ENCODE data around the gene DDIAS.

DNA sequence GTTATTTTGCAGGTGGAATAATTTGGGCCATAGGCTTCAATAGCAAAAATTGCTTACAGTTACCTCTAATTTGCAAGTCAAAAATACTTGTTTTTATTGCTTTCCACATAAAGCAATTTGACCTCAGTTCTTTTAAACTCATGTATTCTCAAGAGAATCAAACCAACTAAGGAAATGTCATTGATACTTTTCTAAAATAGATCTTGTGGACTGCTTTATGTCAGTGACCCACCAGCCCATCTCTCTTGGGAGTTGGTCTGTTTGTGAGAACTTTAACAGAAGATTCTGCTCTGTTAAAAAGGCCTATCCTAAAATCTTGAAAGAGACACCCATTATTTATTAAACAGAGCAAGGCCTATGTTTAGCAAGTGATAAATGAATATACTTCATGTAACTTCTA is 75.2 kb downstream of the DDIAS start:
- TF ChIP-seq EP300 (IDR thresholded peaks at IDR 0.05) (no peak), POLR2A (IDR thresholded peaks at IDR 0.05; ENCODE audit: low read depth) (no peak)
- TF ChIP-seq, protein P1, sequence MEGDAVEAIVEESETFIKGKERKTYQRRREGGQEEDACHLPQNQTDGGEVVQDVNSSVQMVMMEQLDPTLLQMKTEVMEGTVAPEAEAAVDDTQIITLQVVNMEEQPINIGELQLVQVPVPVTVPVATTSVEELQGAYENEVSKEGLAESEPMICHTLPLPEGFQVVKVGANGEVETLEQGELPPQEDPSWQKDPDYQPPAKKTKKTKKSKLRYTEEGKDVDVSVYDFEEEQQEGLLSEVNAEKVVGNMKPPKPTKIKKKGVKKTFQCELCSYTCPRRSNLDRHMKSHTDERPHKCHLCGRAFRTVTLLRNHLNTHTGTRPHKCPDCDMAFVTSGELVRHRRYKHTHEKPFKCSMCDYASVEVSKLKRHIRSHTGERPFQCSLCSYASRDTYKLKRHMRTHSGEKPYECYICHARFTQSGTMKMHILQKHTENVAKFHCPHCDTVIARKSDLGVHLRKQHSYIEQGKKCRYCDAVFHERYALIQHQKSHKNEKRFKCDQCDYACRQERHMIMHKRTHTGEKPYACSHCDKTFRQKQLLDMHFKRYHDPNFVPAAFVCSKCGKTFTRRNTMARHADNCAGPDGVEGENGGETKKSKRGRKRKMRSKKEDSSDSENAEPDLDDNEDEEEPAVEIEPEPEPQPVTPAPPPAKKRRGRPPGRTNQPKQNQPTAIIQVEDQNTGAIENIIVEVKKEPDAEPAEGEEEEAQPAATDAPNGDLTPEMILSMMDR (IDR thresholded peaks at IDR 0.05) = no peak

All from esophagus muscularis mucosa (tissue), 4 donors.